ENCODE data around the gene PHACTR1. TPM values are rescaled to one million over a fixed set of nuclear protein-coding genes. Genes with fewer than 3 reads are reported as not detected.

The PHACTR1 gene
- polyA plus RNA-seq, 1 of the 3 experiments (the other 2 are of a cell fraction) = 0.12 TPM

DNA sequence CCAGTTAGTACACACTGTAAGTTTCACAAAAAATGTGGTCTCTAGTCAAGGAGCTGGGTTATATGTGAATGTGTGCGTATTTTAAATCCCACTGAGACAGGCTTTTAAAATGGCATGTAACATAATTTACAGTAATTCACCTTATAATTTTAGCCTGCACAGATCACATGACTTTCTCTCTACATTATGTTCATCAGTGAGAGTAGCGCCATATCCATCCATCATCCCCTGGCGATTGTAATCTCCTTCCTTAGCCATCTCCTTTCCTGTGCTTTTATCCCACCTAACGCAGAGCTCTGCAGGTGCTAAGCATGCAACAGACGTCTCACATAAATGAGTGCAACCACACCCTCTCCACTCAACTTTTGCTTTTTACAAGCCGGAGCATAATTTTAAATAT lies 401.0 kb downstream of the PHACTR1 start:
- Histone ChIP-seq H3K4me2 (no peak overlapping the region), H2AFZ (ENCODE audit: low read depth) (no peak overlapping the region), H3K27ac (ENCODE audit: low read depth in 2 of 2, low read length in 1 of 2) (no peak overlapping the region), H4K20me1 (ENCODE audit: insufficient read depth) (no peaks in the 10 kb centered on the region), H3K9ac (no peak overlapping the region), H3K9me2 (no peaks in the 10 kb centered on the region), H3K36me3 (replicated peaks in 1 of 2; ENCODE audit: control insufficient read depth in 1 of 2, insufficient read depth in 2 of 2, low read length in 1 of 2) (no peaks in the 10 kb centered on the region), H3K4me3 (ENCODE audit: low read depth in 2 of 2, low read length in 1 of 2) (no peak overlapping the region), H3K9me3 (no peaks in the 10 kb centered on the region), H3K27me3 (ENCODE audit: insufficient read depth) (no peaks in the 10 kb centered on the region), H3F3A (replicated peaks; ENCODE audit: insufficient read depth) (no peaks in the 10 kb centered on the region), H3K79me2 (ENCODE audit: insufficient read depth) (no peaks in the 10 kb centered on the region), H3K4me1 (ENCODE audit: control insufficient read depth in 1 of 2, insufficient read depth in 2 of 2, low read depth in 1 of 2, low read length in 1 of 2) (peaks cover 0 to 18% of the 10 kb centered on the region in 2 experiments; a peak in 2 of 4 replicates)
- no peak for DNase-seq
- CTCF ChIA-PET = interaction anchor here (1.2 kb wide), 1 partner anchor 144 kb away, joined by 3 read pairs; no protein-coding TSS in a partner anchor
- POLR2A ChIA-PET = no interaction called here
- 50% methylated on average over 6 of the region's 6 CpGs for whole genome bisulfite sequencing (ENCODE audit: low lambda C conversion rate)
- TF ChIP-seq, protein P1, sequence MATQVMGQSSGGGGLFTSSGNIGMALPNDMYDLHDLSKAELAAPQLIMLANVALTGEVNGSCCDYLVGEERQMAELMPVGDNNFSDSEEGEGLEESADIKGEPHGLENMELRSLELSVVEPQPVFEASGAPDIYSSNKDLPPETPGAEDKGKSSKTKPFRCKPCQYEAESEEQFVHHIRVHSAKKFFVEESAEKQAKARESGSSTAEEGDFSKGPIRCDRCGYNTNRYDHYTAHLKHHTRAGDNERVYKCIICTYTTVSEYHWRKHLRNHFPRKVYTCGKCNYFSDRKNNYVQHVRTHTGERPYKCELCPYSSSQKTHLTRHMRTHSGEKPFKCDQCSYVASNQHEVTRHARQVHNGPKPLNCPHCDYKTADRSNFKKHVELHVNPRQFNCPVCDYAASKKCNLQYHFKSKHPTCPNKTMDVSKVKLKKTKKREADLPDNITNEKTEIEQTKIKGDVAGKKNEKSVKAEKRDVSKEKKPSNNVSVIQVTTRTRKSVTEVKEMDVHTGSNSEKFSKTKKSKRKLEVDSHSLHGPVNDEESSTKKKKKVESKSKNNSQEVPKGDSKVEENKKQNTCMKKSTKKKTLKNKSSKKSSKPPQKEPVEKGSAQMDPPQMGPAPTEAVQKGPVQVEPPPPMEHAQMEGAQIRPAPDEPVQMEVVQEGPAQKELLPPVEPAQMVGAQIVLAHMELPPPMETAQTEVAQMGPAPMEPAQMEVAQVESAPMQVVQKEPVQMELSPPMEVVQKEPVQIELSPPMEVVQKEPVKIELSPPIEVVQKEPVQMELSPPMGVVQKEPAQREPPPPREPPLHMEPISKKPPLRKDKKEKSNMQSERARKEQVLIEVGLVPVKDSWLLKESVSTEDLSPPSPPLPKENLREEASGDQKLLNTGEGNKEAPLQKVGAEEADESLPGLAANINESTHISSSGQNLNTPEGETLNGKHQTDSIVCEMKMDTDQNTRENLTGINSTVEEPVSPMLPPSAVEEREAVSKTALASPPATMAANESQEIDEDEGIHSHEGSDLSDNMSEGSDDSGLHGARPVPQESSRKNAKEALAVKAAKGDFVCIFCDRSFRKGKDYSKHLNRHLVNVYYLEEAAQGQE (IDR thresholded peaks at IDR 0.05; ENCODE audit: low read depth, low read length) = no peak
- TF ChIP-seq FOXM1 (IDR thresholded peaks at IDR 0.05; ENCODE audit: low read depth) (no peak), EZH2phosphoT487 (IDR thresholded peaks at IDR 0.05; ENCODE audit: borderline replicate concordance, low read depth) (no peak), USF1 (IDR thresholded peaks at IDR 0.05; ENCODE audit: borderline replicate concordance, low read depth) (no peak), FOSL2 (IDR thresholded peaks at IDR 0.05; ENCODE audit: borderline replicate concordance, low read depth) (no peak), TAF1 (IDR thresholded peaks at IDR 0.05; ENCODE audit: borderline replicate concordance, low read depth, low read length) (no peak), ZBTB33 (IDR thresholded peaks at IDR 0.05; ENCODE audit: borderline replicate concordance, low read depth) (no peak), RXRA (IDR thresholded peaks at IDR 0.05; ENCODE audit: borderline replicate concordance, low read depth) (no peak)

DNA sequence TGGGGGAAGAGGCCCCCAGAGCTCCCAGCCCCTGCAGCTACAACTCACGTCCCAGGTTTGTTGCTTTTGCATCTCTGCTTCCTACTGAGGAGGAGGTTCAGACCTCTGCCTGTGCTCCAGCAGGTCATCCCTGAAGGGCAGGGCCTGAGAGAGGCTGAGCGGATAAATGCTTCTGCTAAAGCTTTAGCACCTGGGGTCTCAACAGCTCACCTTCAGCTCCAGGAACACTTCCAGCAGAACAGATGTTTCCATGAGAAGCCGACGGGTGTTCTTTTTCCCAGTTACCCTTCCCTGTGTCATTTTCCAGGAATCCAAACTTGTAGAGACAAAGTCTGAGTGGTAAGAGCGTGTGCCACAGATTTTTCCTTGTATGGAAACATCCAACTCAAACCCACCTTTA lies 403.0 kb downstream of the PHACTR1 start:
- H3K4me1 ChIP-seq (ENCODE audit: control insufficient read depth in 1 of 2, insufficient read depth in 2 of 2, low read depth in 1 of 2, low read length in 1 of 2) = peaks cover 0 to 10% of the 10 kb centered on the region in 2 experiments; a peak in 2 of 4 replicates
- no peaks in the 10 kb centered on the region for H3K9me3 ChIP-seq
- H4K20me1 ChIP-seq (ENCODE audit: insufficient read depth) = no peaks in the 10 kb centered on the region
- H3K36me3 ChIP-seq (replicated peaks in 1 of 2; ENCODE audit: control insufficient read depth in 1 of 2, insufficient read depth in 2 of 2, low read length in 1 of 2) = no peaks in the 10 kb centered on the region
- H2AFZ ChIP-seq (ENCODE audit: low read depth) = no peak overlapping the region
- H3F3A ChIP-seq (replicated peaks; ENCODE audit: insufficient read depth) = no peaks in the 10 kb centered on the region
- H3K79me2 ChIP-seq (ENCODE audit: insufficient read depth) = no peaks in the 10 kb centered on the region
- H3K4me3 ChIP-seq (ENCODE audit: low read depth in 2 of 2, low read length in 1 of 2) = no peak overlapping the region
- WGBS (ENCODE audit: low lambda C conversion rate) = 69% methylated on average over 3 of the region's 5 CpGs
- ChIA-PET POLR2A (no interaction called here), CTCF (interaction anchor here (1.5 kb wide), 1 partner anchor 208 kb away, joined by 5 read pairs; no protein-coding TSS in a partner anchor)
- no peaks in the 10 kb centered on the region for H3K9me2 ChIP-seq
- no peaks in the 10 kb centered on the region for H3K27me3 ChIP-seq (ENCODE audit: insufficient read depth)
- no peak overlapping the region for H3K9ac ChIP-seq
- DNase-seq = no peak
- no peak overlapping the region for H3K4me2 ChIP-seq
- H3K27ac ChIP-seq (ENCODE audit: low read depth in 2 of 2, low read length in 1 of 2) = no peak overlapping the region
- TF ChIP-seq RXRA (IDR thresholded peaks at IDR 0.05; ENCODE audit: borderline replicate concordance, low read depth) (no peak), SMC3 (IDR thresholded peaks at IDR 0.05; ENCODE audit: low read depth, low read length) (no peak), POLR2AphosphoS5 (IDR thresholded peaks at IDR 0.05; ENCODE audit: low read depth, low read length) (no peak), EP300 (IDR thresholded peaks at IDR 0.05; ENCODE audit: borderline replicate concordance in 1 of 2, low read depth in 1 of 2, low read length in 1 of 2) (no peak), GABPA (IDR thresholded peaks at IDR 0.05; ENCODE audit: low read depth) (no peak), RFX5 (IDR thresholded peaks at IDR 0.05; ENCODE audit: low read length) (no peak), RCOR1 (IDR thresholded peaks at IDR 0.05; ENCODE audit: low read length) (no peak), MXI1 (IDR thresholded peaks at IDR 0.05; ENCODE audit: low read depth, low read length) (no peak), NRF1 (IDR thresholded peaks at IDR 0.05; ENCODE audit: low read depth, low read length) (no peak), CTCF (IDR thresholded peaks at IDR 0.05) (no peak)
- TF ChIP-seq, protein P2, sequence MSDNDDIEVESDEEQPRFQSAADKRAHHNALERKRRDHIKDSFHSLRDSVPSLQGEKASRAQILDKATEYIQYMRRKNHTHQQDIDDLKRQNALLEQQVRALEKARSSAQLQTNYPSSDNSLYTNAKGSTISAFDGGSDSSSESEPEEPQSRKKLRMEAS (IDR thresholded peaks at IDR 0.05; ENCODE audit: low read depth) = no peak

Measured in SK-N-SH (cell line).